CD8-positive, alpha-beta memory T cell (primary cell): ENCODE measurements around the gene ZCCHC2. TPM values are rescaled to one million over a fixed set of nuclear protein-coding genes. Genes with fewer than 3 reads are reported as not detected.

ENCODE experiments used
- CTCF ChIA-PET: fragments of 350-600 bp; sonication (Branson Sonifier 250); formaldehyde crosslinking; loops from one replicate; lab custom pipeline; 2021; ENCODE audit warnings: antibody characterized with exemption; lab: Charles Lee
- POLR2A ChIA-PET: fragments of 350-600 bp; sonication (Branson Sonifier 250); formaldehyde crosslinking; loops from one replicate; lab custom pipeline; 2021; ENCODE audit warnings: antibody characterized with exemption; lab: Charles Lee
- DNase-seq, 5 donors: peaks; one replicate each; pipeline versions ENCODE4 v3.0.0 to v3.0.0-alpha.2; 2020 to 2022; ENCODE audit warnings: mixed read lengths in 1 of 5
- H3K27ac ChIP-seq: one replicate; pipeline ENCODE4 v1.7.0; 2013; ENCODE audit warnings: low read depth, mild to moderate bottlenecking, low read length, moderate library complexity
- H3K27me3 ChIP-seq: 2 replicates; pipeline ENCODE4 v1.7.0; 2013; ENCODE audit warnings: low read length, mild to moderate bottlenecking; ENCODE audit not compliant: insufficient read depth, poor library complexity, severe bottlenecking
- H3K36me3 ChIP-seq: 2 replicates; pipeline ENCODE4 v1.7.0; 2013; ENCODE audit warnings: mild to moderate bottlenecking, low read length, moderate library complexity; ENCODE audit not compliant: insufficient read depth
- H3K4me1 ChIP-seq: 2 replicates; pipeline ENCODE4 v1.7.0; 2013; ENCODE audit warnings: mild to moderate bottlenecking, low read length, moderate library complexity; ENCODE audit not compliant: insufficient read depth
- H3K4me3 ChIP-seq: 2 replicates; pipeline ENCODE4 v1.7.0; 2013; ENCODE audit warnings: mild to moderate bottlenecking, low read length
- H3K9me3 ChIP-seq: 2 replicates; pipeline ENCODE4 v1.7.0; 2013; ENCODE audit warnings: mild to moderate bottlenecking, low read length
- H3K27ac Mint-ChIP-seq, 8 donors: one replicate each; pipeline ENCODE4 v1.8.0; 2020 to 2021; ENCODE audit warnings: mixed read lengths in 8 of 8, mild to moderate bottlenecking in 6 of 8, inconsistent platforms in 3 of 8, moderate library complexity in 3 of 8
- H3K27me3 Mint-ChIP-seq, 2 donors: one replicate each; pipeline ENCODE4 v1.8.0; 2020 to 2021; ENCODE audit warnings: mixed read lengths in 2 of 2, mild to moderate bottlenecking in 1 of 2, moderate library complexity in 1 of 2
- H3K36me3 Mint-ChIP-seq, 3 donors: one replicate each; pipeline ENCODE4 v1.8.0; 2020 to 2021; ENCODE audit warnings: mixed read lengths in 3 of 3, inconsistent platforms in 1 of 3, mild to moderate bottlenecking in 1 of 3
- H3K4me1 Mint-ChIP-seq, 3 donors: one replicate each; pipeline ENCODE4 v1.8.0; 2020 to 2021; ENCODE audit warnings: mixed read lengths in 3 of 3, inconsistent platforms in 1 of 3, mild to moderate bottlenecking in 1 of 3
- H3K4me3 Mint-ChIP-seq, 7 donors: one replicate each; pipeline ENCODE4 v1.8.0; 2020 to 2021; ENCODE audit warnings: mixed read lengths in 7 of 7, mild to moderate bottlenecking in 6 of 7, moderate library complexity in 4 of 7, inconsistent platforms in 2 of 7
- H3K9me3 Mint-ChIP-seq, 5 donors: one replicate each; pipeline ENCODE4 v1.8.0; 2020 to 2022; ENCODE audit warnings: mixed read lengths in 5 of 5, mild to moderate bottlenecking in 3 of 5, moderate library complexity in 2 of 5, inconsistent platforms in 1 of 5
- polyA plus RNA-seq: library from polyadenylated mRNA; unstranded; fragments of 300-500 nt; fragmentation: Illumina TruSeq; gene quantifications from one replicate; pipeline ENCODE4 v1.2.3, GENCODE V29; 2021
- total RNA-seq, 2 experiments: library from RNA; stranded (reverse); gene quantifications; one replicate each; pipeline ENCODE4 v1.2.3, GENCODE V29; 2021

ZCCHC2 gene
- total and polyA plus RNA-seq, 3 experiments from 2014 or later = 2.9 to 37.9 (median 36.4) TPM

DNA sequence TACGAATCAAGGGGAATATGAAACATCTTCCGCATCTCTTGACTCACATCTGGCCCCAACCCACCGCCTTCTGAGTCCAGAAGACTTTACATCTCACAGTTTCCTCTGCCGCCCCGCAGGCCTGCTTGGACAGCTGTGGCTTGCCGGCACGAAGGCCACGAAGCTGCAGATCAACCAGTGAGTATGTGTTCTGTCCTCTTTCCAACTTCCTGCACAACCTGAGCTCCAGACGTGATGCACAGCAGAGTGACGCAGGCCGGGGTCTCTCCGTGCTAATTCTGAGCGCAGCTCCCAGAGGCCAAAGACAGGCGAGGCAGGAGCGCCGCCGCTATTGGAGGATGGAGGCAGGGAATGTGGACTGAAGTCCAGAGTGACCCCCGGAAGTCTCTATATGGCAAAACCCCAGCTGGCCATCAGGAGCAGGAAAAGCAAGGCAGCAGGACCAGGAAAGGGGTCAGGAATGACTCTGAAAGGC, 93.5 kb downstream of the ZCCHC2 start:
- Mint-ChIP-seq H3K36me3 (no peaks in the 10 kb centered on the region), H3K4me1 (no peaks in the 10 kb centered on the region), H3K27me3 (peaks cover 25 to 54% of the 10 kb centered on the region in 2 donors), H3K9me3 (no peaks in the 10 kb centered on the region), H3K4me3 (no peak overlapping the region), H3K27ac (no peak overlapping the region)
- no peak overlapping the region for H3K27ac ChIP-seq
- ChIA-PET POLR2A (no interaction called here), CTCF (no interaction called here)
- H3K27me3 ChIP-seq = no peaks in the 10 kb centered on the region
- H3K9me3 ChIP-seq = no peaks in the 10 kb centered on the region
- H3K36me3 ChIP-seq = no peaks in the 10 kb centered on the region
- H3K4me1 ChIP-seq = no peaks in the 10 kb centered on the region
- no peak overlapping the region for H3K4me3 ChIP-seq
- DNase-seq = no peak

DNA sequence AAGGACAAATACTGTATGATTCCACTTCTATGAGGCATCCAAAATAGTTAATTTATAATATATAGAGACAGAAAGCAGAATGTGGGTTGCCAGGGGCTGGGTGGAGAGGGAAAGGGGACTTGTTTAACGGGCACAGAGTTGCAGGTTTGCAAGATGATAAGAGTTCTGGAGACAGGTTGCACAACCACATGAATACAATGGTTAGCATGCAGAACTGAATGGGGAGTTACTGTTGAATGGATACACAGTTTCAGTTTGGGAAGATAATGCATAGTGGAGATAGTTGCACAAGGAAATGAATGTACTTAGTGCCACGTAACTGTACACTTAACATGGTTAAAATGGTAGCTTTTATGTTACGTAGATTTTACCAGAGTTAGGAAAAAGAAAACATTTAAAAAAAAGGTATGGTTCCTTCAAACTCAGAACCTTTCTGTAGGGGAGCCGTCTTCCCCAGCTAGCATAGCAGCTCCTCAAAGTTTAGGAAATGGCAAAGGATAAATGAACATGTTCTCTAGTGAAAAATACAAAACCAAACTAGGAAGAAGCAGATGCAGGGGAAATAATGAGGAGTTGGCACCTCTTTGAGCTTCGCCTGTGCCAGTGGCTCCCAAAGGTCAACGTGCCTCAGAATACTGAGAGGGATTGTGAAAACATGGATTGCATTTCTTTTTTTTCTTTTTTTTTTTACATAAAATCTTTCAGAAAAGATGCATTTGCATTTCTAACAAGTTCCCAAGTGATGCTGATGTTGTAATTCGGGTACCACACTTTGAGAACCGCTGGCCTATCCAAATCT, 95.2 kb downstream of the ZCCHC2 start:
- no peak for DNase-seq

DNA sequence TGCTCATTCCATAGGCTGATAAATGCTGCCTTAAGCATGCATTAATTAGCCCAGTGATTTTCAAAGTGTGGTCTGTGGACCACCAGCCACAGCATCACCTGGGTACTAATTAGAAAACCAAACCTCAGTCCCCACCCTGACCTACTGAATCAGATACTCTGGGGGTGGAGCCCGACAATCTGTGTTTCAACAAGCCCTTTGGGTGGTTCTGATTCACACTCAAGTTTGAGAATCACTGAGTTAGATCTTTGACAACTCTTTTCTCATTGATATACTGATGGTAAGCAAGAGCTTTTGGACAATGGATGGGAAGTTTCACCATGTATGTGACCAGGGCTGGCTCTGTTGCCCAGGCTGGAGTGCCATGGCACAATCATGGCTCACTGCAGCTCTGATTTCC, 95.9 kb downstream of the ZCCHC2 start:
- H3K27me3 ChIP-seq = no peaks in the 10 kb centered on the region
- Mint-ChIP-seq H3K27me3 (peaks cover 20 to 54% of the 10 kb centered on the region in 2 donors), H3K9me3 (no peaks in the 10 kb centered on the region), H3K27ac (no peak overlapping the region), H3K36me3 (no peaks in the 10 kb centered on the region), H3K4me1 (no peaks in the 10 kb centered on the region), H3K4me3 (no peak overlapping the region)
- H3K4me1 ChIP-seq = no peaks in the 10 kb centered on the region
- H3K9me3 ChIP-seq = no peaks in the 10 kb centered on the region
- no peak for DNase-seq
- ChIA-PET POLR2A (no interaction called here), CTCF (no interaction called here)
- no peaks in the 10 kb centered on the region for H3K36me3 ChIP-seq
- H3K27ac ChIP-seq = no peak overlapping the region
- H3K4me3 ChIP-seq = no peak overlapping the region

More for the DNA sequence above, 95.2 kb downstream of the ZCCHC2 start:
- ChIA-PET POLR2A (no interaction called here), CTCF (no interaction called here)
- H3K27me3 ChIP-seq = no peaks in the 10 kb centered on the region
- H3K27ac ChIP-seq = no peak overlapping the region
- Mint-ChIP-seq H3K9me3 (no peaks in the 10 kb centered on the region), H3K36me3 (no peaks in the 10 kb centered on the region), H3K27me3 (peaks cover 20 to 55% of the 10 kb centered on the region in 2 donors), H3K4me3 (no peak overlapping the region), H3K27ac (peak overlapping the region in 1 of 8 donors; percentile 17), H3K4me1 (no peaks in the 10 kb centered on the region)
- H3K9me3 ChIP-seq = no peaks in the 10 kb centered on the region
- no peaks in the 10 kb centered on the region for H3K4me1 ChIP-seq
- no peak overlapping the region for H3K4me3 ChIP-seq
- no peaks in the 10 kb centered on the region for H3K36me3 ChIP-seq

DNA sequence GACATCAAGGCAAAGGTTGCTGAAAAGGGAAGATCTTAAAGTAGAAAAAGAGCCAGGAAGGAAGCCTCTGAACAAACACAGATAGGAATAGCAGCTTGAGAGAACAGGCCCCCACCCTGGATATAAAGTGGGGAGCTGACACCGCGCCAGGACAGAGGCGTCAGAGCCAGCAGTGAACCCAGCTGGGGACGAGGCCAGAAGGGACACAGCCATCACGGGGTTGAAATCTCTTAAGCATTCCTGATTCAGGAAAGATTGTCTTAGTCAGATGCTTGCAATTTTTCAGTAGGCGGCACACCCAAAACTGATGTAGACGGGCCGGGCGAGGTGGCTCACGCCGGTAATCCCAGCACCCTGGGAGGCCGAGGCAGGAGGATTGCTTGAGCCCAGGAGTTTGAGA, 98.7 kb downstream of the ZCCHC2 start:
- DNase-seq = no peak
- POLR2A ChIA-PET = no interaction called here
- H3K9me3 ChIP-seq = no peaks in the 10 kb centered on the region
- no peak overlapping the region for H3K27ac ChIP-seq
- H3K27me3 Mint-ChIP-seq = peaks cover 5 to 33% of the 10 kb centered on the region in 2 donors
- no peak overlapping the region for H3K4me3 Mint-ChIP-seq
- H3K27ac Mint-ChIP-seq = peak overlapping the region in 1 of 8 donors; percentile 6
- no peak overlapping the region for H3K4me3 ChIP-seq
- H3K27me3 ChIP-seq = no peaks in the 10 kb centered on the region
- CTCF ChIA-PET = no interaction called here
- no peaks in the 10 kb centered on the region for H3K9me3 Mint-ChIP-seq
- H3K4me1 Mint-ChIP-seq = no peaks in the 10 kb centered on the region
- H3K4me1 ChIP-seq = no peaks in the 10 kb centered on the region
- no peaks in the 10 kb centered on the region for H3K36me3 ChIP-seq
- no peaks in the 10 kb centered on the region for H3K36me3 Mint-ChIP-seq

DNA sequence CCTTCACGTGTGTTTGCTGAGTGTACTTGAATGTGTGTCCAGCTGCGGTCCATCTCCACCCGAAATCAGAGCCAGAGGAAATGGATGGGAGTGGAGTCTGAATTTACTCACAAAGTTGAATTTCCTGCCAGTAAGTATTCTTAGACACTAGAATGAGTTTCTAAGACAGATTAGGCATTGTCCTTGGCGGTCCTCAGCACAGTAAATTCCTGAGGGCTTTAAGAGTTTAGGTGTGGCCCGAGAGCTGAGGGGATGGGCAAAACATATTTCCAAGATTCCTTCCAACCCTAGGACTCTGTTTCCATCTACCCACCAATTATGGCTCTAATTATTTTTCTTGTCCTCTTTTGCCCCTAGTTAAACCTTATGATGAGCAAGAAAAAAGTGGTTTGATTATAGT, 102.2 kb downstream of the ZCCHC2 start:
- ChIA-PET CTCF (no interaction called here), POLR2A (no interaction called here)
- Histone ChIP-seq H3K9me3 (no peaks in the 10 kb centered on the region), H3K4me1 (no peaks in the 10 kb centered on the region), H3K27me3 (no peaks in the 10 kb centered on the region), H3K4me3 (no peak overlapping the region), H3K27ac (no peak overlapping the region), H3K36me3 (no peaks in the 10 kb centered on the region)
- DNase-seq = no peak
- no peaks in the 10 kb centered on the region for H3K4me1 Mint-ChIP-seq
- no peaks in the 10 kb centered on the region for H3K36me3 Mint-ChIP-seq
- no peak overlapping the region for H3K27ac Mint-ChIP-seq
- H3K9me3 Mint-ChIP-seq = peaks cover 0 to 4% (median 0%) of the 10 kb centered on the region in 5 donors
- H3K4me3 Mint-ChIP-seq = no peak overlapping the region
- peaks cover 3 to 11% of the 10 kb centered on the region in 2 donors for H3K27me3 Mint-ChIP-seq

Other genes starting within 250 kb of the ZCCHC2 start
- gene TNFRSF11A, start 197.7 kb upstream of the ZCCHC2 start, total RNA-seq = 1 to 10 TPM; 2.5 to 3.1 TPM
- gene TNFRSF11A, start 197.7 kb upstream of the ZCCHC2 start, polyA plus RNA-seq = 0.12 TPM
- gene PHLPP1, start 192.5 kb downstream of the ZCCHC2 start, total RNA-seq = 10 to 100 TPM; 13.5 to 14.8 TPM
- gene PHLPP1, start 192.5 kb downstream of the ZCCHC2 start, polyA plus RNA-seq = 0.93 TPM